ENCODE results near the gene CORIN.

DNA sequence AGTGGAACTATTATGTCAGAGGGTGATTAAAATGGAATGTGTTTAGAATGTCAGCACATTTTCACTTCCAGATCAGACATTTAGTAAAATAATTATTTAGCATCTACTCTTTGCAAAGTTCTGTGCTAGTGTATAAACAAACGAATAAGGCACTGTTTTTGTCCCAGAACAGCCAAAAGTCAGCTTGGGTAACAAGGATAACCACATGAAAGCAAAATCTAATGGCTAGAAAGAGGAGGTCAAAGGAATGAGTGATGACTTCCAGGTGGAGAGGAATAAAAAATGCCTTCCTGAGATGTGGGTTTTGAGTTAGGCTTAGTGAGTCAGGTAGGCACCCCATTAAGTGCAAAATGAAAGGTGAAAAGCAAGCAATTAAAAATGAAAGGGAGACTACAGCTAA is 240.2 kb downstream of the CORIN start:
- TF ChIP-seq, protein P1, sequence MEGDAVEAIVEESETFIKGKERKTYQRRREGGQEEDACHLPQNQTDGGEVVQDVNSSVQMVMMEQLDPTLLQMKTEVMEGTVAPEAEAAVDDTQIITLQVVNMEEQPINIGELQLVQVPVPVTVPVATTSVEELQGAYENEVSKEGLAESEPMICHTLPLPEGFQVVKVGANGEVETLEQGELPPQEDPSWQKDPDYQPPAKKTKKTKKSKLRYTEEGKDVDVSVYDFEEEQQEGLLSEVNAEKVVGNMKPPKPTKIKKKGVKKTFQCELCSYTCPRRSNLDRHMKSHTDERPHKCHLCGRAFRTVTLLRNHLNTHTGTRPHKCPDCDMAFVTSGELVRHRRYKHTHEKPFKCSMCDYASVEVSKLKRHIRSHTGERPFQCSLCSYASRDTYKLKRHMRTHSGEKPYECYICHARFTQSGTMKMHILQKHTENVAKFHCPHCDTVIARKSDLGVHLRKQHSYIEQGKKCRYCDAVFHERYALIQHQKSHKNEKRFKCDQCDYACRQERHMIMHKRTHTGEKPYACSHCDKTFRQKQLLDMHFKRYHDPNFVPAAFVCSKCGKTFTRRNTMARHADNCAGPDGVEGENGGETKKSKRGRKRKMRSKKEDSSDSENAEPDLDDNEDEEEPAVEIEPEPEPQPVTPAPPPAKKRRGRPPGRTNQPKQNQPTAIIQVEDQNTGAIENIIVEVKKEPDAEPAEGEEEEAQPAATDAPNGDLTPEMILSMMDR (conservative IDR thresholded peaks at IDR 0.05; ENCODE audit: low read depth in 2 of 2), result no peak
- TF ChIP-seq EZH2phosphoT487 (IDR thresholded peaks at IDR 0.05; ENCODE audit: unreplicated experiment) (no peak), ETS1 (IDR thresholded peaks at IDR 0.05) (no peak), POLR2AphosphoS5 (IDR thresholded peaks at IDR 0.05; ENCODE audit: low read depth) (no peak), NANOG (IDR thresholded peaks at IDR 0.05; ENCODE audit: borderline replicate concordance) (no peak), STAT1 (IDR thresholded peaks at IDR 0.05; ENCODE audit: unreplicated experiment) (no peak), EZH2 (IDR thresholded peaks at IDR 0.05; ENCODE audit: low read depth, unreplicated experiment) (no peak)

Data from GM23338 (cell line).